Liver (tissue), 9 donors: ENCODE measurements around the gene ATP2B2. TPM values are rescaled to one million over a fixed set of nuclear protein-coding genes. Genes with fewer than 3 reads are reported as not detected.

Source experiments
- DNase-seq: peaks from one replicate; pipeline ENCODE4 v3.0.0-alpha.2; 2017; ENCODE audit warnings: low spot score
- H3K27ac ChIP-seq, 2 donors: one replicate each; pipeline ENCODE4 v1.7.0; 2013; ENCODE audit warnings: inconsistent platforms in 2 of 2, low read length in 2 of 2, control low read depth in 1 of 2, low read depth in 1 of 2, mild to moderate bottlenecking in 1 of 2
- H3K27me3 ChIP-seq, 4 donors: one replicate each; pipeline versions ENCODE4 v1.6.1 to v1.7.0; 2013; ENCODE audit warnings: low read length in 3 of 4, inconsistent platforms in 1 of 4, mild to moderate bottlenecking in 1 of 4, moderate library complexity in 1 of 4; ENCODE audit not compliant: control insufficient read depth in 4 of 4, insufficient read depth in 4 of 4
- H3K36me3 ChIP-seq, 4 donors: one replicate each; pipeline versions ENCODE4 v1.6.1 to v1.7.0; 2013; ENCODE audit warnings: low read length in 3 of 4, mild to moderate bottlenecking in 3 of 4, low read depth in 1 of 4, moderate library complexity in 1 of 4; ENCODE audit not compliant: control insufficient read depth in 4 of 4, insufficient read depth in 3 of 4
- H3K4me1 ChIP-seq, 4 donors: one replicate each; pipeline versions ENCODE4 v1.6.1 to v1.7.0; 2013; ENCODE audit warnings: low read length in 3 of 4, mild to moderate bottlenecking in 3 of 4, moderate library complexity in 1 of 4; ENCODE audit not compliant: control insufficient read depth in 4 of 4, insufficient read depth in 4 of 4
- H3K4me3 ChIP-seq, 3 donors: one replicate each; pipeline versions ENCODE4 v1.6.1 to v1.7.0; 2013; ENCODE audit warnings: low read length in 3 of 3, control low read depth in 1 of 3, low read depth in 1 of 3, mild to moderate bottlenecking in 1 of 3
- H3K9ac ChIP-seq, 2 donors: one replicate each; pipeline ENCODE4 v1.7.0; 2013; ENCODE audit warnings: low read length in 2 of 2, mild to moderate bottlenecking in 2 of 2, moderate library complexity in 2 of 2, control low read depth in 1 of 2, low read depth in 1 of 2
- H3K9me3 ChIP-seq, 4 donors: one replicate each; pipeline versions ENCODE4 v1.6.1 to v1.7.0; 2013; ENCODE audit warnings: low read length in 3 of 4; ENCODE audit not compliant: control insufficient read depth in 4 of 4
- ATF3 ChIP-seq: IDR thresholded peaks from 2 replicates; pipeline ENCODE4 v1.6.1; 2016; ENCODE audit warnings: antibody characterized with exemption
- CTCF ChIP-seq: fragments of 150-350 bp; IDR thresholded peaks from 2 replicates; pipeline ENCODE4 v1.5.1; 2017; ENCODE audit warnings: improper control_type of control experiment, low read depth, low read length; ENCODE audit not compliant: missing input control
- EGR1 ChIP-seq, 2 donors: IDR thresholded peaks; 2 replicates each; pipeline ENCODE4 v1.6.1; 2016 to 2018; ENCODE audit warnings: antibody characterized with exemption in 2 of 2, low read depth in 2 of 2
- HNF4A ChIP-seq, 2 donors: conservative IDR thresholded peaks; 2 replicates each; pipeline ENCODE4 v1.6.1; 2016; ENCODE audit warnings: antibody characterized with exemption in 2 of 2, mild to moderate bottlenecking in 2 of 2
- JUND ChIP-seq, 2 donors: IDR thresholded peaks; 2 replicates each; pipeline ENCODE4 v1.6.1; 2016; ENCODE audit warnings: antibody characterized with exemption in 2 of 2
- REST ChIP-seq: IDR thresholded peaks from 2 replicates; pipeline ENCODE4 v1.6.1; 2016; ENCODE audit warnings: antibody characterized with exemption, mild to moderate bottlenecking
- ZBTB33 ChIP-seq: IDR thresholded peaks from 2 replicates; pipeline ENCODE4 v1.6.1; 2016; ENCODE audit warnings: antibody characterized with exemption
- WGBS: extraction: QIAGEN DNeasy Blood & Tissue Kit; methylation state at CpG from one replicate; pipeline ENCODE4 v1.1.7; 2013; 5-methylcytosine and 5-hydroxymethylcytosine counted together
- polyA plus RNA-seq, 2 donors: library from polyadenylated mRNA; stranded (reverse) in 1 of 2; unstranded in 1 of 2; fragments of 200-250 nt in 1 of 2; fragments of >200 nt in 1 of 2; fragmentation: Nextera tagmentation in 1 of 2; extraction: Ambion mirVana in 1 of 2; gene quantifications; one replicate each; pipeline versions ENCODE4 v1.2.1 to v1.2.3, GENCODE V29; 2013 to 2015
- total RNA-seq, 2 donors: library from RNA; depleted of rRNA; stranded (reverse); fragments of >200 nt; gene quantifications; one replicate each; pipeline ENCODE4 v1.2.3, GENCODE V29; 2014
- donor health status: healthy.
- donor health status: healthy.
- donor health status: healthy.
- donor health status: healthy.
- donor health status: healthy.

Gene ATP2B2
- total and polyA plus RNA-seq, 4 donors = 10.4 to 27.8 (median 20.7) TPM

- Histone ChIP-seq H3K27ac (no peak overlapping the region), H3K36me3 (peaks cover 19 to 73% (median 62%) of the 10 kb centered on the region in 4 donors)
- WGBS = 97% methylated on average over 2 of the region's 2 CpGs
These were observed 194.8 kb downstream of the ATP2B2 start for GRCh38 chr3:10310578-10310977.

More at GRCh38 chr3:10310578-10310977, 194.8 kb downstream of the ATP2B2 start:
- no peak for DNase-seq
- no peak for TF ChIP-seq JUND (IDR thresholded peaks at IDR 0.05)
- no peak for TF ChIP-seq CTCF
- TF ChIP-seq ZBTB33 = no peak
- no peak for TF ChIP-seq ATF3
- no peak for TF ChIP-seq HNF4A (conservative IDR thresholded peaks at IDR 0.05)
- TF ChIP-seq EGR1 (IDR thresholded peaks at IDR 0.05; ENCODE audit: low read depth in 2 of 2) = no peak
- no peak for TF ChIP-seq REST
- H3K9me3 ChIP-seq = no peaks in the 10 kb centered on the region
- no peak overlapping the region for H3K4me3 ChIP-seq
- H3K4me1 ChIP-seq = no peaks in the 10 kb centered on the region
- no peaks in the 10 kb centered on the region for H3K27me3 ChIP-seq
- H3K9ac ChIP-seq = no peak overlapping the region
